ENCODE measurements around the gene KIF25.

KIF25 gene, protein sequence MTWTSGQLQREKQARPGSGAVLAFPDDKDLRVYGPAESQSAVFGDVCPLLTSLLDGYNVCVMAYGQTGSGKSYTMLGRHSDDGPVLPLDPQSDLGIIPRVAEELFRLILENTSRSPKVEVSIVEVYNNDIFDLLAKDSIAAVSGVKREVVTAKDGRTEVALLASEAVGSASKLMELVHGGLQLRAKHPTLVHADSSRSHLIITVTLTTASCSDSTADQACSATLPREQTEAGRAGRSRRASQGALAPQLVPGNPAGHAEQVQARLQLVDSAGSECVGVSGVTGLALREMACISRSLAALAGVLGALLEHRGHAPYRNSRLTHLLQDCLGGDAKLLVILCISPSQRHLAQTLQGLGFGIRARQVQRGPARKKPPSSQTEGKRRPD

DNA sequence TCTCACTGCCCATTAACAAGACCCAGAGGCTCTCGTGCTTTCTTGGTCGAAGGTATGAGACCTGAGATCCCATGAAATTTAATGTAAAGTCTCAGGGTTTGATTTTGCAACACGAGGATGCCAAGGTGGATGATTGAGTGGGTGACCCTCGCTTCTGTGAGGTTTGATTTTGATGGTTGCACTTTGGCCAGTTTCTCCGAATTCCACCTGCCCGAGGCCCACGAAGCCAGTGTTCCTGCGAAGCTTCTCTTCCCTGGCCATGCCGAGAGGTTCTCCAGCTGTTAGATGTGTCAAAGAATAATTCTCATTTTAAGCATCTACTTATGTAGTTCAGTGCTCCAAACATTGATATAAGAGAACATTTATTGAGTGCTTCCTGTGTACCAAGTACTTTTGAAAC lies at the start of gene KIF25:
Gene KIF25 (plus strand): TSS at position 30 of the 400 bp plus-strand sequence. CDS start 31,915 bp downstream, outside the sequence.
- no peak for DNase-seq (ENCODE audit: low spot score)

DNA sequence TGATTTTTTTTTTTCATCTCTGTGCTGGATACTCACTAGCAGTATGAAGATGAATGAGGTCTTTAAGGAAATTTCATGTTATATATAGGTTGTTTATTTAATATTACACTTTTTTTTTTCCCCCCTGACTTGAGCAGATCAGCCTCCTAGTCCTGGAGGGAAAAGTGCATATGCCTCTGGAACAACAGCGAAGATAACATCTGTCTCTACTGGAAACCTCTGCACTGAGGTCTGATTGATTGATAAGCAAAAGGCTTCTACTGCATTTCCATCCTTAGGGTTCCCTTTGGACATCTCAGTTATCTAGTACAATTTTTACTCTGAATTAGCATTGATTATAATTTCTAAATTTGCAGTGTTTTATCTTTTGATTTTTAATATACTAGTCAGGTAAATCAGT lies 49.8 kb upstream of the KIF25 start:
- DNase-seq (ENCODE audit: low spot score): no peak

DNA sequence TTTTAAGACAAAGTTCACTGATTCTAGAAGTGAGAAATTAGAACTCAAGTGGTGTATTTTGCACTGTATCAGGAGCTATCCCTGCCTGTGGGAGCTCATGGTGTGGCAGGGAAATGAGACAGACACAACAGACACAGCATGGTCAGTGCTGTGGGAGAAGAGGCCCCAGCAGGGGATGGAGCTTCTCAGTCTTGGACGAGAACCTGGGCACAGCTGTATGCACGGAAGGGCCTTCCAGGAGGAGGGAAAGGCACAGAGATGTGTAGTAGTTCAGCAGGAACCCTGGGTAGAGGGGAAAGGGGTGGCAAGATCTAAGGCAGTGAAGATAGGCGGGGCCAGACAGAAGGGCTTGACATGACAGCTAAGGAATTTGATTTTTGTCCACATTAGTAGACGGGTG lies 48.8 kb upstream of the KIF25 start:
- no peak for DNase-seq (ENCODE audit: low spot score)

DNA sequence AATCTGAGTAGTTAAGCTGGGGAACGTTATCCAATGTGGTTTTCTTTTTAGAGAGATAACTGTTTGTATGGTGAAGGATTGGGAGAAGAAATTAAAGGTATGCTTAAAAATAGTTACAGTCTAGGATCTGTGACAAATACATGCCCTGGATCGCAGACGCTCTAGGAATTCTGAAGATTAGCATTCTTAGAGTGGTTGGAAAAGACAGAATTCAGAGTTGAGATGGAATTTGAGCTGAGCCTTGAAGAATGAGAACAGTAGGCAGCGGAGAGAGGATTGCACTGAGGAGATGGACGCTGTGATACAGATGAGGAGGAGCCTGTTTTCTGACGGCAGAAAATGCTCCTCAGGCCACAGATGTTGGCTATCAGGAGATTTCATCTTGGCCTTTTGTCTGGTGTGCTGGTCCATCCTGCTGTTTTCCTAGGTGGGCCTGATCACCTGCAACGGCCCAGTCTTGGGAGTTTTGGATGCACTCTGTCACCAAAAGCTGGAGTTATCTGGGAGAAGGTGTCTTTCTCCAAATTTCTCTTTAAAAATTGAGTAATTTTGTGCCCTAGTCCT lies 48.3 kb upstream of the KIF25 start:
- no peak for DNase-seq (ENCODE audit: low spot score)

DNA sequence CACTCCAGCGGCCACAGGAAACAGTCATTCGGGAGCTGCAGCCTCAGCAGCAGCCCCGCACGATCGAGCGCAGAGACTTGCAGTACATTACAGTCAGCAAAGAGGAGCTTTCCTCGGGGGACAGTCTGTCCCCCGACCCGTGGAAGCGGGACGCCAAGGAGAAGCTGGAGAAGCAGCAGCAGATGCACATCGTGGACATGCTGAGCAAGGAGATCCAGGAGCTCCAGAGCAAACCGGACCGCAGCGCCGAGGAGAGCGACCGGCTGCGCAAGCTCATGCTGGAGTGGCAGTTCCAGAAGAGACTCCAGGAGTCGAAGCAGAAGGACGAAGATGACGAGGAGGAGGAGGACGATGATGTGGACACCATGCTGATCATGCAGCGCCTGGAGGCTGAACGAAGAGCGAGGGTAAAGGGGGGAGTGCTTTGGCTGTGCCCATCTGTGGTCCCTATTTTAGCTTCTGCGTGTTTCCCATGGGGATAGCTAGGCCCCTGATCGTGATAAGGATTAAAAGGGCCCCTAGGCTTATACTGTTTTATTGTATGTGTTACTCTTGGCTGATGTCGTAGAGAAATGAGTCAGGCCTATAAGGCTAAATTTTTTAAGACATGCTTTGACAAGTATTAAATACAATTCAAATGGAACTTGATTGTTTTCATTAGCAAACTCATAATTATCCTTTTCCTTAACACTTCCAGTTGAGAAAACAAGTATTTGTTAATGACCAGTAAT lies 45.5 kb upstream of the KIF25 start:
- DNase-seq (ENCODE audit: low spot score): no peak

DNA sequence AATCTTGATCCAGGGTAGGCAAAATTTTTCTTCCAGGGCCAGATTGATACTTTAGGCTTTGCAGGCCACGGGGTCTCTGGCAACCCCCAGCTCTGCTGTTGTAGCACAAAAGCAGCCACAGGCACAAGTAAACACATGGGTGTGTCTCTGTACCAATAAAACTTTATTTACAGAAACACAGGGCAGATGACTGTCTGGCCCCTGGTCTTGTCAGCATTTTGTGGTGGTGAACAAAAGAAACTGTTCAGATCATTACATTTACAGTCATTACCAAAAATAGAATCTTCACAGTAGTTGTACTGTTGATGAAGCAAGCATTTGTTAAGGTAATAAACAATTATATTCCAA lies 45.0 kb upstream of the KIF25 start:
- no peak for DNase-seq (ENCODE audit: low spot score)

DNA sequence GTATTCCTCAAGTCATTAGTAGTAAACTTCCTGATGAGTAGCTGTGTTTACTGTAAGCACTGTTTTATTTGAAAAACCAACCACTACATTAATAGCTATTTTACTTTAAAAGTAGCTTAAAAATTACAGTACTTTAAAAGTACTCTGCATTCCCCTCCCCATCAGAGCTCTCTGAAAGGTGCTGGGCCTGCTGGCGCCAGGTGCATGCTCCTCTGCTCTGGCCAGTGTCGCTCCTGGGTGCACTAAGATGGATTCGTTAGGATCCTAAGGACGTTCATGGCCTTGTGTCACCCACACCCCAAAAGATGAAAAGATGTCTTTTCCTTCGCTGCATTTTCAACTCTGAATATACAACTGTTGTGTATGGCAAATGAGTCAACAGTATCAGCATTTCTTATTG lies 43.9 kb upstream of the KIF25 start:
- DNase-seq (ENCODE audit: low spot score): no peak

DNA sequence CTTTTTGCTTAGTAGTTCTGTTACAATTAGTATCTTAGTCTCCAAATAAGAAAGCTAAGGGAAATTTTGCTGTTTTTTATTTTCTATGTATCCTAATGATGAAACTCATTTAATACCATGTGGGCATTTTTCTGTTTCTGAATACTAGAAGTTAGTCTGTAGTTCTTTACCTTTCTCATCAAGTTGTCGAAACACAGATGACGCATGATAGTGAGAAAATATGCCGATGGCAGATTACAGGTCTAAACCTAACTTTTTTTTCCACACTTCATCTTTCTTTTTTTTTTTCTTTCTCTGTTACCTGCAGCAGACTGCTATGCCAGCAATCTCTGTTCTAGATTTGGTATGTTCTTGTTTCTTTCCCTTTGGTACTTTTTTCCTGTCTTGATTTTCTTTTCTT lies 43.3 kb upstream of the KIF25 start:
- DNase-seq (ENCODE audit: low spot score): no peak

DNA sequence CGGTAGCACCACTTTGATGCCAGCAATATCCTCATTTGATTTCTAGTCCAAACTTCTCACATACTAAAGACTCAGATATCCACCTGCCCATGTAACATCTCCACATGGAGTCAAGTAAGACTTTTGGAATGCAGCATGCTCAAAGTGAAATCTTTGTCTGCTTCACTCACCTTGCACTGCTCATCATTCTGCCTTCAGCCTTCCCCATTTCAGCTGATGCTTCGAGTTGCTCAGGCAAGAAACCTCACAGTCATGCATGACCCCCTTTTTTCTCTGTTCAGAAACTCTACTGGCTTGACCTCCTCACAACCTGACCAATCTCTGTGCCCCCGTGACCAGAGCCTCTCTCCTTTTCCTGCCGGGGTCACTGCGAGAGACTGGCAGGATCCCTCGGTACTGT lies 41.0 kb upstream of the KIF25 start:
- DNase-seq (ENCODE audit: low spot score): no peak

DNA sequence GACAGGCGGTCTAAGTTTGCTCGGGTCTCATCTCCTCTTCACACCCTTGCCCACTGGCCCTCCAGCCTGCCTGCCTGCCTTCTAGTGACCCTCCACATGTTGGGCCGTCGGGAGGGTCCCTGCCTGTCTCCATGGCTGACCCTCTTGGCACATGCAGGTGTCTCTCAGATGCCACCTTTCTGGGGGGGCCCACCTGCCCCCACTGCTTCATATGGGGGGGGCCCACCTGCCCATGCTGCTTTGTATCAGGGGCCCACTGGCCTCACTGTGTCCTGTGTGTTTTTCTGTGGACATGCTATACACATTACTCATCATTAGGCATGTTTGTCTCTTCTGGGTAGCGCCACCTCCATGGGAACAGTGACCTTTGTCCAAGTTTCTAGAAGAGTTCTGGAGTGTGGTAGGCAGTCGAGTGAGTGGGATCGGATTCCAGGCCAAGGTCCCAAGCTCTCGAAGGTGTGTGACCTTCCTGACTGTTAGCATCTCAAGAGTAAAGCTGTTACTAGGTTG lies 40.4 kb upstream of the KIF25 start:
- no peak for DNase-seq (ENCODE audit: low spot score)

DNA sequence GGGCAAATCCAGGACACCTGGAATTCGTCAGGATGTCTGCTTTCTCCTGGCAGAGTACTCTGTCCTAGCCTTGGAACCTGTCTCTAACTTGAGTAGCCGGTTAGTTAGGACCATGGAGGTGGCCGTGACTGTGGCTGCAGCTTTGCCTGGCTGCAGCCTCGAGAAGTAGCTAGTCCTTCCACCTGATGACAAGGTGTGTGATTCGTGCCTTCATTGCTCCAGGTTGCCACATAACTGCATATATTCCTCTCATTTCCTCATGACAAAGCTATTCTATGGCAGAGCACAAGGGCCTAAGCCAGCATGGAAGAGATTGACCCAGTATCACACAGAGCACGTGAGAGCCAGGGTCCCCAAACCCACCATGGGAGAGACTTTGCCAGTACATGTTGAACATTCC lies 39.8 kb upstream of the KIF25 start:
- DNase-seq (ENCODE audit: low spot score): no peak

DNA sequence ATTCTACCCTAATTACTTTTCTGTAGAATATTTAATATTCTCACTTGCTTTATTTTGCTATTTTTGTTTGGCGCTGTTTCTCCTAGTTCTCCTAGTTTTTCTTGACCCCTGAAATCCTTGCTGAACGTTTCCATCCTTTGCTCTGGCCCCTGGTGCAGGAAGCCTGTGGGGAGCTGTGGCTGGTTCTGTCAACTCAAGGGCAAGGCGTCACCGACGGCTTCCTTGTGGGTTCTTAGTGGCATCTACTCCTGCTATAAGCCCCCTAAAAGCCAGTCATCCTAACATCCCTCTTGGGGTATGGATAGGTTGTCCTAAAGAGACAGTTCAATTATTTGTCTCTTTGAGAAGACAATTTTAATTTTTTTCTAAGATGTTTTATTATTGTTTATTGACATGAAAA lies 36.9 kb upstream of the KIF25 start:
- DNase-seq (ENCODE audit: low spot score): no peak

DNA sequence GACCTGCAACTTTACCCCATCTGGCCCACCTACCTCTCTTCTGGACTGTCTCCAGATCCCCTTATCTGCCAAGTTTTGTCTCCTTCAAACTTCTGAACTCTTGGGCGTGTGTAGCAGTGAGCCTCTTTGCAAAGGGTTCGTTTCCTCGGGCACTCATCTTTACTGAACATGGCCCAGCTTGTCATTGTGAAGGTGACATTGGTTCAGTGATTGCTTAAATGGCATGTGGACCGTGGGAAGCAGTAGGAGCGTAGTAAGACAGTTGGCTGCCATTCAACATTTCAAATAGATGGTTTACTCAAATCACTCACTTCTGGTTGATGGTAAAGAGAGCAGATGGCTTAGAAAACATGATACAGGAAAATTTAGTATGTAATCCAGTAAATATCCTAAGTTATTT lies 34.8 kb upstream of the KIF25 start:
- no peak for DNase-seq (ENCODE audit: low spot score)

DNA sequence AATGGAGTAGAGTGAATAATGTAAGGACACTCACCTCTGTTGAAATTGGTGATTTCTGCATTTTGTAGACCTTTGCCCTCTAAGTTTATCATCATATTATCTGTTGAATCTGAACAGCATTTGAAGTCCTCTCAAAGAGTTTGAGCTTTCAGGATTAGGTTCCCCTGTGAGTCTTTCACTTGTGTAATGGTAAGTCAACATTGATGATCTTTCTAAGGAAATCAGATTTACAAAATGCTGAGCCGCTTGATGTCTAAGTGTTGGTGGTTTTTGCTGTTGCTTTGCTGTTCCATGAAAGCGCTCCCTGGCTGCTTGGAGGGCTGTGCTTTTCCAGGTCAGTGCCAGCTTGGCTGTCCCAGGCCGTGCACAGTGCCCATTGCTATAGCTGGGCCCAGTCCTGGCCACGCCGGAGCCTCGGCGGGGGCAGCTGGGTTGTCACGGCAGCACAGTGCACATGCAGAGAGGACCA lies 33.8 kb upstream of the KIF25 start:
- no peak for DNase-seq (ENCODE audit: low spot score)

DNA sequence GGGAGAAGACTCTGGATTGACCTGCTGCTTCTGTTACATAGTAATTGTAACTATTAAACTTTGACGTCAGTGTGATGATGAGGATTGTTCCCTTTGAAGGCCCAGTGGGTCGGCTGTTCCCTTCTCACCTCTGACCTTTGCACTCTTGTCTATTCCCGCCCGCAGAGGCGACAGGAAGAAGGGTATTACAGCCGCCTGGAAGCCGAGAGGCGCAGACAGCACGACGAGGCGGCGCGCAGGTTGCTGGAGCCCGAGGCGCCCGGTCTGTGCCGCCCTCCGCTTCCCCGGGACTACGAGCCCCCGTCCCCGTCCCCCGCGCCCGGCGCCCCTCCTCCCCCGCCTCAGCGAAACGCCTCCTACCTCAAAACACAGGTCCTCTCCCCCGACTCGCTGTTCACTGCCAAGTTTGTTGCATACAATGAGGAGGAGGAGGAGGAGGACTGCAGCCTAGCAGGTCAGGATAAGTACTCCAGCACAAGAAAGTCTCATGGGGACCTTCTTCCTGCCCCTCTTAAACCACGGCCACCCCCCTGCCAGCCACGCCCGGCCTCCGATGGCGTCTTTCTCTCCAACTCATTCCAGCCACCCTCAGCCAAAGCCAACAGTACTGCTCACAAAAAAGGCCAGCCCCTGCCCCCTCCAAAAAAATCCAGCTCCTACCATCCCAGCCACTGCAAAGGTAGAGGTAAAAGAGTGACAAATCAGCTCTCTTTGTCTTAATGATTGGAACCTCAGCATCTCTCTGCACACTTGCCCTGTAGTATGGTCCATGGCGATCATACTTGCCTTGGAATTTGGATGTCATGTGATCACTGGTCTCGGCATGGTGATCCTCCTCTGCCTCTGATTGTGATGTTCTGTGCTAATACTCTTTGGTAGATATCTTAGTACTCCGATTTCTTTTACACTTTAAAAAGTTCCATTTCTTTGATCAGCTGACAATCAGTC lies 31.6 kb upstream of the KIF25 start:
- no peak for DNase-seq (ENCODE audit: low spot score)

DNA sequence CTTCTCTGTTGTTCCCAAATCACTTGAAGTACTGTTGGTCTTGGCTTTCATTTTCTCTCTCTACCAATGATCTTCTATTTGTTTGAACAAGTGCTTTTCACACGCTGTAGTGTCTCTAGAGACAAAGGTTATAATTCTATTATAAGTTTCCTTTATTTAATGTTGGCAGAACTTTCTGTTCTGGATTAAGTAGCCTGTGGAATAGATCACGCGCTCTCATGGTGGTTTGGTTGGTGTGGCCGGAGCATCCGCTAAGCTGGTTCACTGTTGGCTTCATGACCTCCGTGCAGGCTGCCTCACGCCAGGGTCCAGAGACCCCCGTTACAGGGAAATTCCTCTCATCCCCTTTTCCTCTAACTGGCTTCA lies 30.9 kb upstream of the KIF25 start:
- no peak for DNase-seq (ENCODE audit: low spot score)

DNA sequence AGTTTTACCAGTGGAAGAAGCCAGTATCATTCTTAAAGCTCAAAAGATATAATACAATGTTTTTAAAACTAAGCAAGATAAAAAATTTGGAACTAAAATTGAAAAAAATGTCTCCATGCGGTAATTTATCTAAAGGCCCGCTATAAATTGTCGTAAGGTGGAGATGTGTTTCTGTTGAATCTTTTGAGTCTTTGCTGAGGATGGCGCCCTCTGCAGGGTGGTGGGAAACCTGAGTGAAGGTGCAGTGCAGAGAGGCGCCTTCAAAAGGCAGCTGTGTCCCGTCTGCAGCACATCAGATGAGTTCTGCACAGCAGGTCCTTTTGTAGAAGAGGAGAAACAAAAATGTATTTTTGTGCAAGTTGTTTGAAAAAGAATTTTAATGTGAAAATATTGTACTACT lies 29.4 kb upstream of the KIF25 start:
- peak; percentile 65 for DNase-seq (ENCODE audit: low spot score)

DNA sequence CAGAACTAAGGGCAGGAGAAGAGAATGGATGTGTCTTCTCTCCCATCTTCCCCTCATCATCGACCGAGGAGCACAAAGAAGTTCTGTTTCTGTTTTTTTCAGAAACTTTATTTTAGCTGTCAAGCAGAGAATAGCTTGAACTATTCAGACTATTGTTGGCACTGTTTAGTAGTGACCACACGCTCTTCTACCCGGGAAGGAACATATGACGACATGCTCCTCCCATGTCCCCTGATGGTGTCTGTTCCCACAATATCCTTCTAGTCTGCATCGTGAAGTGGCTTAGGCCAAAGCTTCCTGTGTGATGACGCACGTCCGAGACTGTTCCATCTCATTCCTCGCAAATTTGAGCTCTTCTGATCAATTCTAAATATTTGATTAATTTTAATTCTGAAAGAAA lies 27.2 kb upstream of the KIF25 start:
- DNase-seq (ENCODE audit: low spot score): no peak

DNA sequence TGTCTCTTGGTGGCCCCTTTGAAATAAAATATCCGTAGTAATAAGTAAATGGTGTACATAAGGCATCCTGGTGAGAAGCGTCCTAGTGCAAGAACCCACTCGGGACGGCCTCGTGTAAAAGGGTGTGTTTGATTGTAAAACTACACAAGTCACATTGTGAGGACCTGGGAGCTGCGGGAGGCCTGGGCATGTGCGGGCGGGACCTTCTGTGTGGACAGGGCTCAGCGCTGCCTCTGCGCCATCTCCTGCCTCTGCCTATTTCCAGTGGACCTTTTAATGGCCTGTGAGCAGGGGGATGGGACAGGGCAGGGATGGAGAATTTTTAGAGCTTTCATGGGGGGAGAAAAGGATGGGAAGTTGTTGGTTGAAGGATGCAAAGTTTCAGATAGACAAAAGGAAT lies 25.3 kb upstream of the KIF25 start:
- no peak for DNase-seq (ENCODE audit: low spot score)

DNA sequence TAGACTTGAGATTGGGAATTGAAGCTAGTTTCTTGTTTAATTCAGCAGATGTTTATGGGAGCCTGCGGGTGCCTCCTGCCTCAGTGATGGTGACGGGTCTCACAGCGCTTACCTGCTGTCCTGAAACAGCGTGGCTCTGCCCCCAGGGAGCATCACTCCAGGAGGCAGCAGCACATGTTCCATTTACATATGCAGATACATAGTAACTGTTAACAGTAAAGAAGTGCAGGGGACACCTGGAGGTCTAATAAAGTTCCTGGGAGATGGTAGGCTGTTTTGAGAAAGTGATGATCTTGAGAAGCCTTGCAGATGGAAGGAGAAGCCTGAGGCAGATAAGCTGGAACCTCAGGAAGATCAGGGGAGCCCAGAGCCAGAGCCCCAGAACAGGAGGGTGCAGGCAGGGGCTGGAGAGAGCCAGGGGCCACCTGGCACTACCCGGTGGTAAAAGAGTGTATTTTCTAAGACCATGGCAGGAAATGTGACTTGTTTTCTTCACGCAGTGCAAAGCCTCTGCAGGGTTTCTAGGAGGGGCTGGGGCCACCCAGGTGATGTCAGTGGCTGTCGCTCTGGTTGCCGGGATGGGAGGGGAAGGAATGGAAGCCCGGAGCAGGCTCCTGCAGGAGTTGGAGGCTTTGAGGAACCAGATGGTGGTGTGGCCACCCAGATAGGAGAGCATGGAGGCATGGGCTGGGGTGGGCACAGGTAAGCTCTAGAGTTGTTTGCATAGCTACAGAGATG lies 24.2 kb upstream of the KIF25 start:
- peak; percentile 40 for DNase-seq (ENCODE audit: low spot score)

DNA sequence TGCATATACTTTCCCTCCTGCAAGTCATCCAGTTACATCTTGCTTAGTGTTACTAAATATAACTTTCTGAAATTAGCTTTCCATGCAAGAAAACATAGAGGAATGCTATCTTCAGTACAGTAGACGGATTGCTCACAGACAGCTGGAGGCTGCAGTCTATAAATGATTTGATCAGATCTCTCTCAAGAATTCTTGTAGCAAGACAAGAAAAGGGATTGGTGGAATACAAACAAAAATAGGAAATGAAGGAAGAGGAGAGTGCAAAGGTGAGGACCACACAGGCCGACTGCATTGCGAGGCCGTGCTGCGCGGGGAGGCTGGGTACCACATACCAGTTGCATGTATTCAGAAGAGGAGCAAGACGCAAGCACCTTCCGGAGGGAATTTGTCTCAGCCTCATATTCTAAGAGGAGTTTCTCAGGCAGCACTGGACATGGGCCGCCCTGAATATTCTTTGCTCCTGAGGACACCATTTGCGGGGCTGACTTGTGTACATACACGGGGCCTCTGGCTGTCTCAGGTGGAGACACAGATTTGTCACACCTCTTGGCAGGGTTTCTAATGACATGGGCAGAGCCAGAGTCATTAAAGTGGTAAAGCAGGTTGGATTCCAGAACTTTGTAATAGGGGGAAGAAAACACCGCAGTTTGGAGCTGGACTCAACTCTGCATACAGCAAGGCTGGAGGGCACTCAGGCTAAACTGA lies 22.7 kb upstream of the KIF25 start:
- DNase-seq (ENCODE audit: low spot score): no peak
